ENCODE measurements around the gene ZNF668.

Gene ZNF668

GRCh38 chr16:31033709-31034492 is 40.1 kb downstream of the ZNF668 start:
- peak; percentile 86 for ATAC-seq
- no peak for TF ChIP-seq GLIS3 (CRISPR knock-in tag; IDR thresholded peaks at IDR 0.05)
- no peak for TF ChIP-seq TSHZ2 (CRISPR knock-in tag; IDR thresholded peaks at IDR 0.05)

- ATAC-seq = peak; percentile 92
- TF ChIP-seq ZC3H10 (CRISPR knock-in tag; IDR thresholded peaks at IDR 0.05) (0 out of 2 replicates have a peak, but pooled peaks have one; percentile 30), ESRRG (CRISPR knock-in tag; IDR thresholded peaks at IDR 0.05) (no peak), PATZ1 (CRISPR knock-in tag; IDR thresholded peaks at IDR 0.05; ENCODE audit: borderline replicate concordance) (peak; percentile 61; the same call in 1 of the 2 replicates)
Measured at GRCh38 chr16:31032736-31033708, 41.0 kb downstream of the ZNF668 start, which contains the start of gene STX4. Gene STX4, plus strand, starts transcription at chr16:31033558. Its CDS starts 248 bp downstream, at chr16:31033806.

GRCh38 chr16:31031276-31031675 is 42.8 kb downstream of the ZNF668 start:
- no peak for TF ChIP-seq PATZ1 (CRISPR knock-in tag; IDR thresholded peaks at IDR 0.05; ENCODE audit: borderline replicate concordance)
- no peak for TF ChIP-seq ARNTL (CRISPR knock-in tag; IDR thresholded peaks at IDR 0.05; ENCODE audit: borderline replicate concordance, low read depth)
- TF ChIP-seq RARB (CRISPR knock-in tag; IDR thresholded peaks at IDR 0.05) = no peak
- no peak for ATAC-seq

GRCh38 chr16:31029272-31029671 is 44.8 kb downstream of the ZNF668 start:
- TF ChIP-seq GLIS3 (CRISPR knock-in tag; IDR thresholded peaks at IDR 0.05) (no peak), ESRRG (CRISPR knock-in tag; IDR thresholded peaks at IDR 0.05) (no peak)
- ATAC-seq = no peak

GRCh38 chr16:31025339-31025738 is 48.7 kb downstream of the ZNF668 start:
- TF ChIP-seq ISL1 (CRISPR knock-in tag; IDR thresholded peaks at IDR 0.05) = no peak
- no peak for TF ChIP-seq ZFP3 (CRISPR knock-in tag; IDR thresholded peaks at IDR 0.05)
- TF ChIP-seq OSR1 (CRISPR knock-in tag; IDR thresholded peaks at IDR 0.05) = no peak
- TF ChIP-seq TCF4 (CRISPR knock-in tag; IDR thresholded peaks at IDR 0.05; ENCODE audit: borderline replicate concordance) = no peak
- no peak for TF ChIP-seq TOX (CRISPR knock-in tag; IDR thresholded peaks at IDR 0.05; ENCODE audit: borderline replicate concordance)
- no peak for TF ChIP-seq CREB5 (CRISPR knock-in tag; IDR thresholded peaks at IDR 0.05; ENCODE audit: low read depth)
- TF ChIP-seq ZC3H10 (CRISPR knock-in tag; IDR thresholded peaks at IDR 0.05) = no peak
- no peak for TF ChIP-seq GLIS3 (CRISPR knock-in tag; IDR thresholded peaks at IDR 0.05)
- no peak for TF ChIP-seq BACH2 (CRISPR knock-in tag; IDR thresholded peaks at IDR 0.05; ENCODE audit: borderline replicate concordance)
- no peak for TF ChIP-seq ESRRG (CRISPR knock-in tag; IDR thresholded peaks at IDR 0.05)
- no peak for TF ChIP-seq ARNTL (CRISPR knock-in tag; IDR thresholded peaks at IDR 0.05; ENCODE audit: borderline replicate concordance, low read depth)
- no peak for TF ChIP-seq CSDC2 (CRISPR knock-in tag; IDR thresholded peaks at IDR 0.05)
- no peak for TF ChIP-seq ZNF565 (CRISPR knock-in tag; conservative IDR thresholded peaks at IDR 0.05; ENCODE audit: low read depth)
- TF ChIP-seq ZFP30 (CRISPR knock-in tag; IDR thresholded peaks at IDR 0.05) = no peak
- ATAC-seq = no peak
